SK-MEL-5 (cell line): ENCODE data around the gene OR1G1. TPM values are rescaled to one million over a fixed set of nuclear protein-coding genes. Genes with fewer than 3 reads are reported as not detected.
"Not testable (repeated sequence)": the region's sequence is repeated elsewhere in the genome, so short reads cannot be mapped to it uniquely, and the experiment has no call there.

Source experiments
- DNase-seq: peaks from one replicate; pipeline ENCODE4 v3.0.0-alpha.2; 2016; ENCODE audit warnings: low read depth, low spot score
- in situ Hi-C: cut with HindIII; loops from 2 replicates; pipeline ENCODE4 v1.10.0; 2016; ENCODE audit warnings: low sequenced_read_pairs, high pct_unique_total_duplicates, low pct_unique_long_range_greater_than_20kb
- polyA plus RNA-seq, 2 experiments: library from polyadenylated mRNA; depleted of rRNA; stranded (reverse); fragments of >200 nt; gene quantifications; 2 replicates each; pipeline ENCODE4 v1.2.3, GENCODE V29; 2015
- total RNA-seq: library from RNA; depleted of rRNA; stranded (reverse); fragments of >200 nt; shearing (Covaris generic); gene quantifications from 2 replicates; pipeline ENCODE4 v1.2.3, GENCODE V29; 2014; rRNA removed

OR1G1 gene
- not detected in 2 replicates for total RNA-seq
- polyA plus RNA-seq (2015; cell fraction: cytosol; rRNA removed): not detected in 2 replicates
- not detected in 2 replicates for polyA plus RNA-seq (2015; cell fraction: nucleus; rRNA removed)

GRCh38 chr17:3127451-3127850 lies at the start of gene OR1G1:
Gene OR1G1 (minus strand): TSS chr17:3127551. CDS start chr17:3127551, 0 bp downstream.
- in situ Hi-C loops: no loop called here
- DNase-seq: no peak

- in situ Hi-C loops: no loop called here
These were observed 40.2 kb upstream of the OR1G1 start for GRCh38 chr17:3167574-3167973.

GRCh38 chr17:3157218-3157617 lies 29.9 kb upstream of the OR1G1 start:
- no peak for DNase-seq
- in situ Hi-C loops: no loop called here

More at GRCh38 chr17:3167574-3167973, 40.2 kb upstream of the OR1G1 start:
- no peak for DNase-seq

- DNase-seq, in situ Hi-C loops: not testable (repeated sequence)
These were observed 10.1 kb upstream of the OR1G1 start for GRCh38 chr17:3137494-3137893.

GRCh38 chr17:3104322-3104721 lies 23.0 kb downstream of the OR1G1 start, which contains the start of gene OR1D2:
Gene OR1D2 (minus strand): TSS chr17:3104422. CDS start chr17:3092996, 11,426 bp downstream.
- in situ Hi-C loops: no loop called here

More at GRCh38 chr17:3104322-3104721, 23.0 kb downstream of the OR1G1 start, which contains the start of gene OR1D2:
- DNase-seq: no peak

Other genes with a start within 250 kb of the OR1G1 start
- gene OR1D5, start 63.9 kb downstream of the OR1G1 start, total RNA-seq: not detected in 2 replicates
- gene OR1D2, start 23.1 kb downstream of the OR1G1 start, total RNA-seq: not detected in 2 replicates
- gene OR1A2, start 70.0 kb upstream of the OR1G1 start, total RNA-seq: not detected in 2 replicates
- gene OR1A1, start 80.1 kb upstream of the OR1G1 start, total RNA-seq: not detected in 2 replicates
- gene OR3A1, start 170.8 kb upstream of the OR1G1 start, total RNA-seq: not detected in 2 replicates